Panc1 (cell line): ENCODE measurements around the gene TRIM15.

ENCODE experiments used
- POLR2AphosphoS5 ChIP-seq: IDR thresholded peaks from 2 replicates; pipeline ENCODE4 v1.6.1; 2012; ENCODE audit warnings: mild to moderate bottlenecking, low read depth, low read length, moderate library complexity
- REST ChIP-seq, 2 experiments: IDR thresholded peaks; 2 replicates each; pipeline ENCODE4 v1.6.1; 2011 to 2012; ENCODE audit warnings: low read depth in 2 of 2, control low read depth in 1 of 2, low read length in 1 of 2, mild to moderate bottlenecking in 1 of 2, moderate library complexity in 1 of 2; ENCODE audit not compliant: insufficient read depth in 1 of 2
- SIN3A ChIP-seq: IDR thresholded peaks from 2 replicates; pipeline ENCODE4 v1.6.1; 2012; ENCODE audit warnings: low read depth, mild to moderate bottlenecking, low read length, moderate library complexity, borderline replicate concordance; ENCODE audit not compliant: insufficient read depth
- TF ChIP-seq, protein P1 (sequence below): fragments of 450-650 bp; IDR thresholded peaks from 2 replicates; pipeline ENCODE4 v1.5.1; 2017; ENCODE audit warnings: mild to moderate bottlenecking

DNA sequence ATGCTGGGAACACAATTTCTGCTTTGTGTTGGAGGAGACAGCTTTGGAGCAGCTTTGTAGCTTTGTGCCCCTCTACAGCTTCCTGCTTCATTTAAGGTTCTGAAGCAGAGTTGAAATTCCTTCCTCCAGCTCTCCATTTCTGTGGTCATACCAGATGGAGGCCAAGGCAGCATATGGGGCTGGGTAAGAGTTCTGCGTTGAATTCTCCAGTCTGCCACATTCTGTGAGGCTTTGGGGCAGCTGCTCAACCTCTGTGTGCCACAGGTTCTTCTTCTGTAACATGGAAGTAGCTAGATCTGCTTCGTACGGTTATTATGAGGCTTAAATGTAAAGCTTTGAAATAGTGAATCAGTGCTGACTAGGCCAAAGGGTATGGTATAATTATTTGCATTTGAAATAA, 52.8 kb downstream of the TRIM15 start:
- TF ChIP-seq, protein P1, sequence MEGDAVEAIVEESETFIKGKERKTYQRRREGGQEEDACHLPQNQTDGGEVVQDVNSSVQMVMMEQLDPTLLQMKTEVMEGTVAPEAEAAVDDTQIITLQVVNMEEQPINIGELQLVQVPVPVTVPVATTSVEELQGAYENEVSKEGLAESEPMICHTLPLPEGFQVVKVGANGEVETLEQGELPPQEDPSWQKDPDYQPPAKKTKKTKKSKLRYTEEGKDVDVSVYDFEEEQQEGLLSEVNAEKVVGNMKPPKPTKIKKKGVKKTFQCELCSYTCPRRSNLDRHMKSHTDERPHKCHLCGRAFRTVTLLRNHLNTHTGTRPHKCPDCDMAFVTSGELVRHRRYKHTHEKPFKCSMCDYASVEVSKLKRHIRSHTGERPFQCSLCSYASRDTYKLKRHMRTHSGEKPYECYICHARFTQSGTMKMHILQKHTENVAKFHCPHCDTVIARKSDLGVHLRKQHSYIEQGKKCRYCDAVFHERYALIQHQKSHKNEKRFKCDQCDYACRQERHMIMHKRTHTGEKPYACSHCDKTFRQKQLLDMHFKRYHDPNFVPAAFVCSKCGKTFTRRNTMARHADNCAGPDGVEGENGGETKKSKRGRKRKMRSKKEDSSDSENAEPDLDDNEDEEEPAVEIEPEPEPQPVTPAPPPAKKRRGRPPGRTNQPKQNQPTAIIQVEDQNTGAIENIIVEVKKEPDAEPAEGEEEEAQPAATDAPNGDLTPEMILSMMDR, result no peak
- TF ChIP-seq POLR2AphosphoS5, result no peak
- TF ChIP-seq REST (IDR thresholded peaks at IDR 0.05; ENCODE audit: insufficient read depth in 1 of 2, low read depth in 2 of 2, low read length in 1 of 2), result no peak
- no peak for TF ChIP-seq SIN3A
